WTC11 (cell line): ENCODE data around the gene ANO7. TPM values are rescaled to one million over a fixed set of nuclear protein-coding genes. Genes with fewer than 3 reads are reported as not detected.

Experiments
- ATAC-seq: fragments of 200-7000 bp; cut with Tn5 transposase; 2 replicates; pipeline ENCODE4 v1.10.0; 2021; ENCODE audit warnings: mild to moderate bottlenecking, moderate library complexity
- CTCF ChIA-PET: fragments of 300-600 bp; sonication (Branson Sonifier 250); formaldehyde crosslinking; loops from one replicate; lab custom pipeline; 2021; ENCODE audit warnings: antibody characterized with exemption; lab: Charles Lee
- POLR2A ChIA-PET: fragments of 350-600 bp; sonication (Branson Sonifier 250); formaldehyde crosslinking; loops from one replicate; lab custom pipeline; 2021; ENCODE audit warnings: antibody characterized with exemption; lab: Charles Lee
- DNase-seq: peaks from one replicate; pipeline ENCODE4 v3.0.0; 2021; ENCODE audit warnings: low spot score
- H3K27ac Mint-ChIP-seq: 2 replicates; pipeline ENCODE4 v1.8.0; 2021; ENCODE audit warnings: mixed read lengths
- H3K27me3 Mint-ChIP-seq: 2 replicates; pipeline ENCODE4 v1.8.0; 2021; ENCODE audit warnings: low read depth, mild to moderate bottlenecking, moderate library complexity, mixed read lengths
- H3K36me3 Mint-ChIP-seq: 2 replicates; pipeline ENCODE4 v1.8.0; 2021; ENCODE audit warnings: mixed read lengths
- H3K4me1 Mint-ChIP-seq: 2 replicates; pipeline ENCODE4 v1.8.0; 2022; ENCODE audit warnings: mixed read lengths
- H3K4me3 Mint-ChIP-seq: 2 replicates; pipeline ENCODE4 v1.8.0; 2021; ENCODE audit warnings: mild to moderate bottlenecking, moderate library complexity, mixed read lengths
- H3K9me3 Mint-ChIP-seq: 2 replicates; pipeline ENCODE4 v1.8.0; 2021; ENCODE audit warnings: mixed read lengths
- EMX1 ChIP-seq: fragments of 250-450 bp; sonication (Bioruptor Pico); IDR thresholded peaks from 2 replicates; pipeline ENCODE4 v1.8.0; 2021; ENCODE audit warnings: mild to moderate bottlenecking
- GRHL2 ChIP-seq: fragments of 250-450 bp; sonication (Bioruptor Pico); IDR thresholded peaks from 2 replicates; pipeline ENCODE4 v1.8.0; 2022; ENCODE audit warnings: mild to moderate bottlenecking, moderate library complexity; ENCODE audit not compliant: insufficient replicate concordance, severe bottlenecking
- JAZF1 ChIP-seq: fragments of 250-450 bp; sonication (Bioruptor Pico); IDR thresholded peaks from 2 replicates; pipeline ENCODE4 v1.9.0; 2021; ENCODE audit warnings: moderate library complexity, mild to moderate bottlenecking, inconsistent platforms
- MYBL2 ChIP-seq: sonication (generic); formaldehyde crosslinking; IDR thresholded peaks from 2 replicates; pipeline ENCODE4 v1.8.1; 2023; ENCODE audit warnings: mild to moderate bottlenecking, moderate library complexity, missing genetic modification reagents
- NFATC4 ChIP-seq: fragments of 250-450 bp; sonication (Bioruptor Pico); IDR thresholded peaks from 2 replicates; pipeline ENCODE4 v1.9.0; 2021; ENCODE audit warnings: mild to moderate bottlenecking
- PRRX2 ChIP-seq: fragments of 250-450 bp; sonication (Bioruptor Pico); IDR thresholded peaks from 2 replicates; pipeline ENCODE4 v1.8.0; 2021; ENCODE audit warnings: mild to moderate bottlenecking
- SMAD4 ChIP-seq: sonication (generic); formaldehyde crosslinking; IDR thresholded peaks from 2 replicates; pipeline ENCODE4 v1.8.0; 2022; ENCODE audit warnings: mild to moderate bottlenecking, missing genetic modification reagents
- ZBTB43 ChIP-seq: sonication (generic); formaldehyde crosslinking; IDR thresholded peaks from 2 replicates; pipeline ENCODE4 v1.8.1; 2023; ENCODE audit warnings: mild to moderate bottlenecking, missing genetic modification reagents
- ZNF232 ChIP-seq: sonication (generic); formaldehyde crosslinking; IDR thresholded peaks from 2 replicates; pipeline ENCODE4 v1.8.0; 2022; ENCODE audit warnings: mild to moderate bottlenecking, missing genetic modification reagents
- ZNF263 ChIP-seq: sonication (generic); formaldehyde crosslinking; IDR thresholded peaks from 2 replicates; pipeline ENCODE4 v1.8.1; 2022; ENCODE audit warnings: low read depth, mild to moderate bottlenecking, moderate library complexity, missing genetic modification reagents
- ZNF416 ChIP-seq: fragments of 250-450 bp; sonication (Bioruptor Pico); IDR thresholded peaks from 2 replicates; pipeline ENCODE4 v1.9.0; 2021; ENCODE audit warnings: mild to moderate bottlenecking, inconsistent platforms
- ZNF423 ChIP-seq: fragments of 250-450 bp; sonication (Bioruptor Pico); IDR thresholded peaks from 2 replicates; pipeline ENCODE4 v2.1.2; 2022; ENCODE audit warnings: mild to moderate bottlenecking, moderate library complexity
- ZNF671 ChIP-seq: fragments of 250-450 bp; sonication (Bioruptor Pico); IDR thresholded peaks from 2 replicates; pipeline ENCODE4 v1.8.0; 2021; ENCODE audit warnings: mild to moderate bottlenecking
- total RNA-seq: library from RNA; stranded (reverse); gene quantifications from 3 replicates; pipeline ENCODE4 v1.2.3, GENCODE V29; 2021
- TF ChIP-seq, protein P1 (sequence below): sonication (generic); formaldehyde crosslinking; IDR thresholded peaks from 2 replicates; pipeline ENCODE4 v1.8.0; 2022; ENCODE audit warnings: mild to moderate bottlenecking, missing genetic modification reagents
- TF ChIP-seq, protein P2 (sequence below): sonication (generic); formaldehyde crosslinking; IDR thresholded peaks from 2 replicates; pipeline ENCODE4 v1.8.1; 2022; ENCODE audit warnings: mild to moderate bottlenecking, moderate library complexity, missing genetic modification reagents
- TF ChIP-seq, protein P3 (sequence below): fragments of 250-450 bp; sonication (Bioruptor Pico); IDR thresholded peaks from 2 replicates; pipeline ENCODE4 v1.8.0; 2021; ENCODE audit warnings: mild to moderate bottlenecking
- TF ChIP-seq, protein P4 (sequence below): sonication (generic); formaldehyde crosslinking; IDR thresholded peaks from 2 replicates; pipeline ENCODE4 v1.8.0; 2022; ENCODE audit warnings: missing genetic modification reagents

Gene ANO7
- total RNA-seq, 1 experiment from 2014 or later, result 8.0 TPM

DNA sequence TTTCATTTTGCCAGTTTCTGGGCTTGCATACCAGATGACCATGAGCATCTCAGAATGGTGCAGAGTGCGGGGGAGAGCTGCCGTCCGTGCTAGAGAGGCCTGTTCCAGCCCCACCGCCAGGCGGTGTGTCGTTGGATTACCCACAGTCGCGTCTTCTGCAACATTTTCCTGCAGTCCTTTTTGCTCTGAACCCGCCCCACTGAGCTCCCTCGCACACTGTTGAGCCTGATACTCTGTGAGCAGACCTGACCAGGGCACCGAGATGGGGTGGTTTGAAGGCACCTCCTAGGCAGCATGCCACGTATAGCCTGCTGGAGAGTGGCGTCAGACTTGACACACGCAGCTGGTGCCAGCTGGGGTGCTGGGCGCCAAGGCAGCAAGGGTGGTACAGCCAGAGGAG, 20.1 kb upstream of the ANO7 start (continued):
- TF ChIP-seq, protein P1, sequence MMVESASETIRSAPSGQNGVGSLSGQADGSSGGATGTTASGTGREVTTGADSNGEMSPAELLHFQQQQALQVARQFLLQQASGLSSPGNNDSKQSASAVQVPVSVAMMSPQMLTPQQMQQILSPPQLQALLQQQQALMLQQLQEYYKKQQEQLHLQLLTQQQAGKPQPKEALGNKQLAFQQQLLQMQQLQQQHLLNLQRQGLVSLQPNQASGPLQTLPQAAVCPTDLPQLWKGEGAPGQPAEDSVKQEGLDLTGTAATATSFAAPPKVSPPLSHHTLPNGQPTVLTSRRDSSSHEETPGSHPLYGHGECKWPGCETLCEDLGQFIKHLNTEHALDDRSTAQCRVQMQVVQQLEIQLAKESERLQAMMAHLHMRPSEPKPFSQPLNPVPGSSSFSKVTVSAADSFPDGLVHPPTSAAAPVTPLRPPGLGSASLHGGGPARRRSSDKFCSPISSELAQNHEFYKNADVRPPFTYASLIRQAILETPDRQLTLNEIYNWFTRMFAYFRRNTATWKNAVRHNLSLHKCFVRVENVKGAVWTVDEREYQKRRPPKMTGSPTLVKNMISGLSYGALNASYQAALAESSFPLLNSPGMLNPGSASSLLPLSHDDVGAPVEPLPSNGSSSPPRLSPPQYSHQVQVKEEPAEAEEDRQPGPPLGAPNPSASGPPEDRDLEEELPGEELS (CRISPR knock-in tag), result no peak
- TF ChIP-seq MYBL2 (no peak), EMX1 (no peak)
- TF ChIP-seq, all 79 proteins: peak for 0

DNA sequence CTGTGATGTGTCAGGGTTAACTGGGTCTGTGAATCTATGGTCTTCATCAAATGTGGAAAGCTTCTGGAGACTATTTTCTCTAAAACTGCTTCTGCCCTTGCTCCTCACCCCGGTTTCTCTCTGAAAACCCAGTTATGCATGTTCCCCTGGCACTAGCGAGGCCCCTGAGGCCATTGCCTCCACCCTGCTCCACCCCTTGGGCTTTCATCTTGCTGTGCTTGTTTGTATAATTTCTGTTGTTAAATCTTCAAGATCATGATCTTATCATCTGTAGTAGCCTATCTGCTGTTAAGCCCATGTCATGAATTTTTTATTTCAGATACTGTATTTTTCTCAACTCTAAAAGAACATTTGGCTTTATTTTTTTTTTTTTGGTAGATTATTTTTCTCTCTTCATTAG, 14.9 kb upstream of the ANO7 start:
- peaks cover 18% of the 10 kb centered on the region for H3K9me3 Mint-ChIP-seq
- TF ChIP-seq GRHL2 (CRISPR knock-in tag) (no peak), ZNF263 (no peak), ZNF416 (CRISPR knock-in tag) (no peak), ZNF232 (no peak), PRRX2 (CRISPR knock-in tag) (no peak), JAZF1 (CRISPR knock-in tag) (no peak), ZNF423 (CRISPR knock-in tag) (no peak), SMAD4 (CRISPR knock-in tag) (no peak), NFATC4 (CRISPR knock-in tag) (no peak), ZBTB43 (CRISPR knock-in tag) (no peak), ZNF671 (CRISPR knock-in tag) (no peak)
- TF ChIP-seq, protein P2, sequence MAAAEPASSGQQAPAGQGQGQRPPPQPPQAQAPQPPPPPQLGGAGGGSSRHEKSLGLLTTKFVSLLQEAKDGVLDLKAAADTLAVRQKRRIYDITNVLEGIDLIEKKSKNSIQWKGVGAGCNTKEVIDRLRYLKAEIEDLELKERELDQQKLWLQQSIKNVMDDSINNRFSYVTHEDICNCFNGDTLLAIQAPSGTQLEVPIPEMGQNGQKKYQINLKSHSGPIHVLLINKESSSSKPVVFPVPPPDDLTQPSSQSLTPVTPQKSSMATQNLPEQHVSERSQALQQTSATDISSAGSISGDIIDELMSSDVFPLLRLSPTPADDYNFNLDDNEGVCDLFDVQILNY (CRISPR knock-in tag), result no peak
- TF ChIP-seq, protein P3, sequence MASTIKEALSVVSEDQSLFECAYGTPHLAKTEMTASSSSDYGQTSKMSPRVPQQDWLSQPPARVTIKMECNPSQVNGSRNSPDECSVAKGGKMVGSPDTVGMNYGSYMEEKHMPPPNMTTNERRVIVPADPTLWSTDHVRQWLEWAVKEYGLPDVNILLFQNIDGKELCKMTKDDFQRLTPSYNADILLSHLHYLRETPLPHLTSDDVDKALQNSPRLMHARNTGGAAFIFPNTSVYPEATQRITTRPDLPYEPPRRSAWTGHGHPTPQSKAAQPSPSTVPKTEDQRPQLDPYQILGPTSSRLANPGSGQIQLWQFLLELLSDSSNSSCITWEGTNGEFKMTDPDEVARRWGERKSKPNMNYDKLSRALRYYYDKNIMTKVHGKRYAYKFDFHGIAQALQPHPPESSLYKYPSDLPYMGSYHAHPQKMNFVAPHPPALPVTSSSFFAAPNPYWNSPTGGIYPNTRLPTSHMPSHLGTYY (CRISPR knock-in tag), result no peak
- TF ChIP-seq, protein P4, sequence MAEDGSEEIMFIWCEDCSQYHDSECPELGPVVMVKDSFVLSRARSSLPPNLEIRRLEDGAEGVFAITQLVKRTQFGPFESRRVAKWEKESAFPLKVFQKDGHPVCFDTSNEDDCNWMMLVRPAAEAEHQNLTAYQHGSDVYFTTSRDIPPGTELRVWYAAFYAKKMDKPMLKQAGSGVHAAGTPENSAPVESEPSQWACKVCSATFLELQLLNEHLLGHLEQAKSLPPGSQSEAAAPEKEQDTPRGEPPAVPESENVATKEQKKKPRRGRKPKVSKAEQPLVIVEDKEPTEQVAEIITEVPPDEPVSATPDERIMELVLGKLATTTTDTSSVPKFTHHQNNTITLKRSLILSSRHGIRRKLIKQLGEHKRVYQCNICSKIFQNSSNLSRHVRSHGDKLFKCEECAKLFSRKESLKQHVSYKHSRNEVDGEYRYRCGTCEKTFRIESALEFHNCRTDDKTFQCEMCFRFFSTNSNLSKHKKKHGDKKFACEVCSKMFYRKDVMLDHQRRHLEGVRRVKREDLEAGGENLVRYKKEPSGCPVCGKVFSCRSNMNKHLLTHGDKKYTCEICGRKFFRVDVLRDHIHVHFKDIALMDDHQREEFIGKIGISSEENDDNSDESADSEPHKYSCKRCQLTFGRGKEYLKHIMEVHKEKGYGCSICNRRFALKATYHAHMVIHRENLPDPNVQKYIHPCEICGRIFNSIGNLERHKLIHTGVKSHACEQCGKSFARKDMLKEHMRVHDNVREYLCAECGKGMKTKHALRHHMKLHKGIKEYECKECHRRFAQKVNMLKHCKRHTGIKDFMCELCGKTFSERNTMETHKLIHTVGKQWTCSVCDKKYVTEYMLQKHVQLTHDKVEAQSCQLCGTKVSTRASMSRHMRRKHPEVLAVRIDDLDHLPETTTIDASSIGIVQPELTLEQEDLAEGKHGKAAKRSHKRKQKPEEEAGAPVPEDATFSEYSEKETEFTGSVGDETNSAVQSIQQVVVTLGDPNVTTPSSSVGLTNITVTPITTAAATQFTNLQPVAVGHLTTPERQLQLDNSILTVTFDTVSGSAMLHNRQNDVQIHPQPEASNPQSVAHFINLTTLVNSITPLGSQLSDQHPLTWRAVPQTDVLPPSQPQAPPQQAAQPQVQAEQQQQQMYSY (CRISPR knock-in tag), result no peak
- TF ChIP-seq, all 79 proteins: peak for 0
- no peak overlapping the region for H3K4me3 Mint-ChIP-seq
- DNase-seq (no peak), ATAC-seq (no peak)
- ChIA-PET POLR2A (no interaction called here), CTCF (interaction anchor here (1.1 to 2.3 kb wide), 3 partner anchors 42 to 323 kb away, joined by 3 to 7 read pairs (median 4); no protein-coding TSS in a partner anchor)
- peaks cover 45% of the 10 kb centered on the region for H3K36me3 Mint-ChIP-seq
- H3K27me3 Mint-ChIP-seq, result no peaks in the 10 kb centered on the region; the same call in 1 of the 2 replicates
- no peak overlapping the region for H3K27ac Mint-ChIP-seq
- no peaks in the 10 kb centered on the region for H3K4me1 Mint-ChIP-seq
